GM10847 (cell line): ENCODE measurements around the gene SGCA.

Experiments used
- POLR2A ChIP-seq: IDR thresholded peaks from 2 replicates; pipeline ENCODE4 v1.6.1; 2011; ENCODE audit not compliant: insufficient read length; ENCODE audit errors: extremely low read depth

SGCA gene

GRCh38 chr17:50151937-50152547 is 13.8 kb upstream of the SGCA start:
- no peak for TF ChIP-seq POLR2A

GRCh38 chr17:50152736-50153135 is 13.1 kb upstream of the SGCA start:
- TF ChIP-seq POLR2A = no peak

- TF ChIP-seq POLR2A = no peak
These were observed 11.9 kb upstream of the SGCA start for GRCh38 chr17:50153650-50154575.

GRCh38 chr17:50154604-50155003 is 11.2 kb upstream of the SGCA start:
- no peak for TF ChIP-seq POLR2A

DNA sequence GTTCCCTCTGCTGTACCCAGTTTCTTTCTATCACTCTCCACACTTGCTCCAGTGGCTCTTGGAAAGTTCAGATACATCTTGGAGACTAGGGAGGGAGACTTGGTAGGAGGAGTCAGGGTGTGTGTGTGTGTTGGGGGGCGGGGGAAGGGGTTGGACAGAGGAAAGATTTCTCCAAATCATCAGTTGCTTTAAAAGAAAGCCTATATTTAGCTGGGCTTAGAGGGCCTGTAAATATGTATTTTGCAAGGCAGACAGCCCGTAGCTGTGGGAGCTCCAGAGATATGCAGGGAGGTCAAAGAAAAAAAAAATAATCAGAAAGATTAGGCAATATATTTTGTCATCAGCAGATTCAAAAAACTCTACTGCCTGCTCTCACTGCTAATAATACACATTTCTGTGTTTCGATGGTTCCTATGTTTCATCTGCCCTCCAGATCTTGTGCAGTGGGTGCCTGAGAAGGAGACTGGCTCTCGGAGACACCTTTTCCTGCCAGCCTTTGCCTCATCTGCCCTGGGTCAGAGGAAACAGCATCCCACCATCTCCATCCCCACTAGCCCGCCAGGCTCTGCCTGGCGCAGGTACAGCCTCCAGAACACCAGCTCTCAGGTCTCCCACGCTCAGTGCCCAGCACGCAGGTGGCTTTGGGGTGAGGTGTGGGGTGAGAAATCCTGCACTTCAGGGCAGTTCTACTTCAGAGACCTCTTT is 10.5 kb upstream of the SGCA start:
- no peak for TF ChIP-seq POLR2A

- TF ChIP-seq POLR2A = no peak
These were observed 7.9 kb upstream of the SGCA start for GRCh38 chr17:50157891-50158290.

GRCh38 chr17:50161023-50161910 is 4.5 kb upstream of the SGCA start:
- TF ChIP-seq POLR2A = peak; percentile 26

- no peak for TF ChIP-seq POLR2A
These were observed 3.9 kb upstream of the SGCA start for GRCh38 chr17:50161911-50162288.

GRCh38 chr17:50162466-50163254 is 3.1 kb upstream of the SGCA start:
- TF ChIP-seq POLR2A = no peak

DNA sequence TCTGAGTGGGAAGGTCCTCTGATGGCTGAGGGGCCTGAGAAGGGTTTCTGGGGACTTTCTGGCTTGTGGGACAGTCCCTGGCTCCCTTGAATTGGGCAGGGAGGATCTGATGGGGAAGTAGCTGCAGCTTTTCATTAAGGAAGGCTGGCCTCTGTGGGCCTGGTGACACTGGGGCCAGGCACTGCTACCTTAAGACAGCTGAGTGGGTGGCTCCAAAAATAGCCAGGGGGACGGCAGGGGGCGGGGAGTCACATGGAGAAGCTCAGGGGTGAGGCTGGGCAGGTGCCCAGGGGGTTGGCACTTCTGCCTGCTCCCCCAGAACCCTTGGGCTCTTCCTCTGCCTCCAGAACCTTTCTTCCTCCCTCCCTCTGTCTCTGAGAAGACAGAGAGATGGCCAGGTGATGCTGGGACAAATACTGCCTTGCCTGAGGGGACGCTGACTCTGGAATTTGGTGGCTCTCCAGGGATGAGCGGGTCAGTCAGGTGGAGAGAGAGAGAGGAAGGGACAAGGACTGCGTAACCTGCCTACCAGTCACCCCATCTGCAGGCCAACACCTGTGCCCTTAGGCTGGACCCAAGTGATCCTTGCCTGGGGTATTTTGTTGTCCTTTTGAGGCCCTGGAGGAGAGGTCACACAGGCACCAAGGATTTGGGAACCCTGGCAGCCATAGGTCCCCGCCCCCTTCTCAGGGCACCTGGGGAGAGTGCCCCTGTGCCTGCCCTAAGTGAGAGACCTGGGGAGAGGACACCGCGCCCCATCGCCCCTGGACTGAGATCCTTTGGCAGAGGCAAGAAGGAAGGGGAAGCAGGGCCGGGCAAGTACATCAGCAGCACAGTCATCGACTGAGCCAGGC is 1.7 kb upstream of the SGCA start:
- TF ChIP-seq POLR2A = no peak

DNA sequence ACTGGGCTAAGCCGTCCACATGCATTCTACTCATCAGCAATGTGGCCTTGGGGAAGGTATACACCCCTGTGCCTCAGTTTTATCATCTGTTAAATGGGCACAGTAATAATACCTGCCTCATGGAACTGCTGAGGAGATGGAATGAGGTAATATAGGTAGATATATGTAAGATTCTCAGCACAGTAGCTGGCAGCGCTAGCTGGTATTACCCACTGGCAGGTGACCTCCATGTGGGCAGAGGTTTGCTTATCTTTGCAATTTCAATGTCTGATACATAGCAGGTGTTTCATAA is 1.2 kb upstream of the SGCA start:
- no peak for TF ChIP-seq POLR2A

GRCh38 chr17:50165066-50165465 is 739 bp upstream of the SGCA start:
- TF ChIP-seq POLR2A = no peak

GRCh38 chr17:50165466-50165865 is 339 bp upstream of the SGCA start:
- no peak for TF ChIP-seq POLR2A
